ENCODE data around the gene WDR1. TPM values are rescaled to one million over a fixed set of nuclear protein-coding genes. Genes with fewer than 3 reads are reported as not detected.
A peak's percentile ranks its signal among the peaks of the same experiment; 100 is the strongest.

Gene WDR1
- total RNA-seq, 1 experiment from 2014 or later, result 367 TPM

GRCh38 chr4:10028910-10029309 is 87.7 kb downstream of the WDR1 start:
- no peak overlapping the region for H2BK5ac ChIP-seq (ENCODE audit: insufficient read length, low read length)

More at GRCh38 chr4:10028910-10029309, 87.7 kb downstream of the WDR1 start:
- Histone ChIP-seq H3K4ac (ENCODE audit: low read depth, low read length) (no peak overlapping the region), H3K23ac (ENCODE audit: insufficient read length, low read depth, low read length) (no peak overlapping the region), H2BK12ac (ENCODE audit: insufficient read length, low read depth, low read length) (no peak overlapping the region), H3K79me2 (ENCODE audit: insufficient read depth, low read length) (no peaks in the 10 kb centered on the region), H2BK20ac (ENCODE audit: low read depth, low read length, poor library complexity, severe bottlenecking) (no peak overlapping the region), H4K8ac (replicated peaks; ENCODE audit: insufficient read length, low read depth, low read length) (no peak overlapping the region), H2AFZ (ENCODE audit: low read length) (no peak overlapping the region), H2BK120ac (ENCODE audit: low read depth, low read length, poor library complexity, severe bottlenecking) (no peak overlapping the region), H4K20me1 (ENCODE audit: control insufficient read depth, insufficient read depth, insufficient read length) (no peaks in the 10 kb centered on the region), H3K4me2 (ENCODE audit: insufficient read depth, insufficient read length, low read length) (no peak overlapping the region), H3K27me3 (ENCODE audit: insufficient read depth, low read length) (no peaks in the 10 kb centered on the region), H3K9me3 (ENCODE audit: control insufficient read depth, low read depth, low read length) (no peaks in the 10 kb centered on the region), H4K5ac (ENCODE audit: insufficient read length, low read depth, low read length) (no peak overlapping the region), H3K56ac (ENCODE audit: insufficient read length, low read depth, low read length) (no peak overlapping the region), H3K9ac (ENCODE audit: extremely low read depth, insufficient read length, low read length) (no peak overlapping the region), H3K79me1 (ENCODE audit: insufficient read depth, low read depth, low read length, poor library complexity, severe bottlenecking) (no peaks in the 10 kb centered on the region), H3K14ac (ENCODE audit: insufficient read depth, low read length) (no peak overlapping the region), H3K23me2 (ENCODE audit: insufficient read length, low read depth, low read length, poor library complexity, severe bottlenecking) (no peaks in the 10 kb centered on the region), H4K91ac (ENCODE audit: insufficient read length, low read depth, low read length) (no peak overlapping the region), H2BK15ac (ENCODE audit: low read depth, low read length) (no peak overlapping the region), H3K27ac (ENCODE audit: insufficient read length, low read depth, low read length) (no peak overlapping the region), H3K4me1 (ENCODE audit: insufficient read depth, low read length) (no peaks in the 10 kb centered on the region), H2AK5ac (ENCODE audit: insufficient read length, low read length) (no peak overlapping the region), H3T11ph (ENCODE audit: low read length) (no peak overlapping the region), H3K18ac (ENCODE audit: insufficient read length, low read depth, low read length) (no peak overlapping the region)
- no peaks in the 10 kb centered on the region; a peak in 1 of 5 replicates for H3K9me3 Mint-ChIP-seq
- H3K36me3 Mint-ChIP-seq (ENCODE audit: insufficient read depth in 1 of 3, low read depth in 3 of 3), result no peaks in the 10 kb centered on the region
- H3K27ac Mint-ChIP-seq, result no peak overlapping the region
- H3K27me3 Mint-ChIP-seq (ENCODE audit: low read depth), result peaks cover 19% of the 10 kb centered on the region
- DNase-seq, result peak; percentile 24
- TF ChIP-seq, protein P1, sequence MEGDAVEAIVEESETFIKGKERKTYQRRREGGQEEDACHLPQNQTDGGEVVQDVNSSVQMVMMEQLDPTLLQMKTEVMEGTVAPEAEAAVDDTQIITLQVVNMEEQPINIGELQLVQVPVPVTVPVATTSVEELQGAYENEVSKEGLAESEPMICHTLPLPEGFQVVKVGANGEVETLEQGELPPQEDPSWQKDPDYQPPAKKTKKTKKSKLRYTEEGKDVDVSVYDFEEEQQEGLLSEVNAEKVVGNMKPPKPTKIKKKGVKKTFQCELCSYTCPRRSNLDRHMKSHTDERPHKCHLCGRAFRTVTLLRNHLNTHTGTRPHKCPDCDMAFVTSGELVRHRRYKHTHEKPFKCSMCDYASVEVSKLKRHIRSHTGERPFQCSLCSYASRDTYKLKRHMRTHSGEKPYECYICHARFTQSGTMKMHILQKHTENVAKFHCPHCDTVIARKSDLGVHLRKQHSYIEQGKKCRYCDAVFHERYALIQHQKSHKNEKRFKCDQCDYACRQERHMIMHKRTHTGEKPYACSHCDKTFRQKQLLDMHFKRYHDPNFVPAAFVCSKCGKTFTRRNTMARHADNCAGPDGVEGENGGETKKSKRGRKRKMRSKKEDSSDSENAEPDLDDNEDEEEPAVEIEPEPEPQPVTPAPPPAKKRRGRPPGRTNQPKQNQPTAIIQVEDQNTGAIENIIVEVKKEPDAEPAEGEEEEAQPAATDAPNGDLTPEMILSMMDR (conservative IDR thresholded peaks at IDR 0.05), result no peak
- H3K4me3 Mint-ChIP-seq, result no peak overlapping the region
- no CpG with 5 or more reads among the region's 4 CpGs for WGBS (ENCODE audit: extremely low coverage, insufficient read length, low lambda C conversion rate)
- peaks cover 17 to 24% of the 10 kb centered on the region in 2 experiments for H3K4me1 Mint-ChIP-seq

Data from H9 (cell line).